AG10803 (cell line): ENCODE measurements around the gene TYW1.
"Not testable (repeated sequence)": the region's sequence is repeated elsewhere in the genome, so short reads cannot be mapped to it uniquely, and the experiment has no call there.

Experiments used
- DNase-seq: peaks from one replicate; pipeline ENCODE4 v3.0.0; 2010; ENCODE audit warnings: low read depth
- H3K4me3 ChIP-seq: 2 replicates; pipeline ENCODE4 v1.5.1; 2011; ENCODE audit warnings: mild to moderate bottlenecking, low read length, control low read depth
- TF ChIP-seq, protein P1 (sequence below): conservative IDR thresholded peaks from 2 replicates; pipeline ENCODE4 v1.5.1; 2011; ENCODE audit warnings: mild to moderate bottlenecking, low read length, control low read depth, inconsistent platforms

TYW1 gene

GRCh38 chr7:67192123-67192702 lies 195.6 kb downstream of the TYW1 start:
- DNase-seq: peak; percentile 16
- not testable (repeated sequence) for H3K4me3 ChIP-seq

- DNase-seq: peak; percentile 69
- H3K4me3 ChIP-seq: not testable (repeated sequence)
Observed at GRCh38 chr7:67192889-67193613, 196.4 kb downstream of the TYW1 start.

- not testable (repeated sequence) for DNase-seq, H3K4me3 ChIP-seq
Observed at GRCh38 chr7:67196176-67196575, 199.5 kb downstream of the TYW1 start.

DNA sequence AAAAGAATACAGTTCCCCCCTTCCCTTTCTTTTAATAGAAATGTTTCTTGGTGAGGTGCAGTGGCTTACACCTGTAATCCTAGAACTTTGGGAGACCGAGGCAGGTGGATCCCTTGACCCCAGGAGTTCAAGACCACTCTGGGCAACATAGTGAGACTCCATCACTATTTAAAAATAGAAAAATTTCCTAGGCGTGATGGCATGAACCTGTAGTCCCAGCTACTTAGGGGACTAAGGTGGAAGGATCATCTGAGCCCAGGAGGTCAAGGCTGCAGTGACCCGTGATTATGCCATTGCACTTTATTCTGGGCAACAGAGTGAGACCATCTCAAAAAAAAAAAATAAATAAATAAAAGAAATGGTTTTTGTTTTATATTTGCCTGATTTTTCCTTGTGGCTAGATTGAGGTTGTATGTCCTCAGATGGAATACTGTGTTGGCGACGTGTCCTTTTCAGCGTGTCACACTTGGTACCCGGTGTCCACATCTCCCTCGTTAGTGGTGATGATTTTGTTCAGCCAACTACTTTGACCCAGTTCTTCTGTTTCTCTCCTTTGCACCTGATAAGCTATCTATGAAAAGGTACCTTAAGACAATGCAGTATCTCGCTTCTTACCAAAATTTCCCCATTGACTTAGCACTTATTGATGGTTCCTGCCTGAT lies 202.4 kb downstream of the TYW1 start:
- DNase-seq, H3K4me3 ChIP-seq: not testable (repeated sequence)

DNA sequence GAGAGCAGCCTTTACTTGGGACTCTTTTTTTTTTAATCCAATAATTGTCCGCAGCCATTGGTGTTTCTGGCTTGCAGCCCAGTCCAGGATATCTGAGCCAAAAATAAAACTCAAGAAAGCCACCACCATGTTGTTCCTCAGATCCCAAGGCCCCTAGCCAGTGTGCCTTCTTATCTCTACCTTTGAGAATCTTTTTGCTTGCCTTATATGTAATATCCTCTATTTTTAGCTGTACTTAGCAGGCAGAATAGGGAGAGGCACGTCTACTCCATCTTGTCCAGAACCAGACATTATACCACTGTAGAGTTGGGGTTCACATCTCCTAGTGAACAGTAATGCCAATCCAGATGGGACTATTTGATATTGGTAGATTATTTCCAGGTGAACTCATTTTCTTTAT lies 209.1 kb downstream of the TYW1 start:
- not testable (repeated sequence) for DNase-seq, H3K4me3 ChIP-seq

DNA sequence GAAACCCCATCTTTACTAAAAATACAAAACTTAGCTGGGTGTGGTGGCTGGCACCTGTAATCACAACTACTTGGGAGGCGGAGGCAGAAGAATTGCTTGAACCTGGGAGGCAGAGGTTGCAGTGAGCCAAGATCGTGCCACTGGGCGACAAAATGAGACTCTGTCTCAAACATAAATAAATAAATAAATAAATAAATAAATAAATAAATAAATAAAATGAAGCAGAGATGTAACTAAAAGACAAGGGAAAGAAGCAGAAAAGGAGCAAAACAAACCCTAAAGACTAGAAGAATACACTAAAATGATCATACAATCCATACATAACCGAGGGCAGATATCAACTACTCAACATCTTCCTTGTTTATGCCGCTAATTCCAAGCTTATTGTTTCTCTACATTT lies 209.8 kb downstream of the TYW1 start:
- TF ChIP-seq, protein P1, sequence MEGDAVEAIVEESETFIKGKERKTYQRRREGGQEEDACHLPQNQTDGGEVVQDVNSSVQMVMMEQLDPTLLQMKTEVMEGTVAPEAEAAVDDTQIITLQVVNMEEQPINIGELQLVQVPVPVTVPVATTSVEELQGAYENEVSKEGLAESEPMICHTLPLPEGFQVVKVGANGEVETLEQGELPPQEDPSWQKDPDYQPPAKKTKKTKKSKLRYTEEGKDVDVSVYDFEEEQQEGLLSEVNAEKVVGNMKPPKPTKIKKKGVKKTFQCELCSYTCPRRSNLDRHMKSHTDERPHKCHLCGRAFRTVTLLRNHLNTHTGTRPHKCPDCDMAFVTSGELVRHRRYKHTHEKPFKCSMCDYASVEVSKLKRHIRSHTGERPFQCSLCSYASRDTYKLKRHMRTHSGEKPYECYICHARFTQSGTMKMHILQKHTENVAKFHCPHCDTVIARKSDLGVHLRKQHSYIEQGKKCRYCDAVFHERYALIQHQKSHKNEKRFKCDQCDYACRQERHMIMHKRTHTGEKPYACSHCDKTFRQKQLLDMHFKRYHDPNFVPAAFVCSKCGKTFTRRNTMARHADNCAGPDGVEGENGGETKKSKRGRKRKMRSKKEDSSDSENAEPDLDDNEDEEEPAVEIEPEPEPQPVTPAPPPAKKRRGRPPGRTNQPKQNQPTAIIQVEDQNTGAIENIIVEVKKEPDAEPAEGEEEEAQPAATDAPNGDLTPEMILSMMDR: no peak
- no peak for DNase-seq
- no peak overlapping the region for H3K4me3 ChIP-seq

GRCh38 chr7:67208656-67209055 lies 212.0 kb downstream of the TYW1 start:
- not testable (repeated sequence) for DNase-seq, H3K4me3 ChIP-seq

DNA sequence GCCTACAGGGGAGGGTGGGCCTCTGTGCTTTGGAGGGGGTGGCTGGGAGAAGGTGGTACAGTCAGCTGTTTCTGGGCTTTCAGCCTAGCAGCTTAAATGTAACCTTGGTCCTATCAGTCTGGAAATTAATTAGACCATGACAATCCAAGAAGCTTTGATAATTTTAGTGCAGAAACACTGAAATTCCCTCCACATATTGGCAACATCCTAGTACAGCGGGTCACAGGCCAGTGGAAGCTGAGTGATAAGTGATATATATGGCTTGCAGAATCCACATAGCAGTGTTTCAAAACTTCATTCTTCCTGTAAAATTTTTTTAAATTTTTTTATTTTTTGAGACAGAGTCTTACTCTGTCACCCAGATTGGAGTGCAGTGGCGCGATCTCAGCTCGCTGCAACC lies 212.6 kb downstream of the TYW1 start:
- H3K4me3 ChIP-seq: no peak overlapping the region
- TF ChIP-seq, protein P1: no peak
- DNase-seq: no peak

DNA sequence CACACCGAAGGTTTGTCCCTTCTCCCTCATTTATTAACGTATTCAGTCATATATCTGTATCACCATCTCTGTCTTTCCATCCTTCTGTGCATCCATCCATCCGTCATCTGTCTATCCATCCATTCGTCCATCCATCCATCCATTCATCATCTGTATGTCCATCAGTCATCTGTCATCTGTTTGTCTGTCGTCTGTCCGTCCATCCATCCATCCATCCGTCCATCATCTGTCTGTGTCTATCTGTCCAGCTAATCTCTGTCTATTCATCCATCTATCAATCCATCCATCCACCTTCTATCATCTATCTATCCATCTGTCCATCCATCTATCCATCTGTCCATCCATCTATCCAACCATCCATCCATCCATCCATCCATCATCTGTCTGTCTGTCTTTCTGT lies 213.9 kb downstream of the TYW1 start:
- DNase-seq: no peak
- H3K4me3 ChIP-seq: no peak overlapping the region
- TF ChIP-seq, protein P1: no peak

DNA sequence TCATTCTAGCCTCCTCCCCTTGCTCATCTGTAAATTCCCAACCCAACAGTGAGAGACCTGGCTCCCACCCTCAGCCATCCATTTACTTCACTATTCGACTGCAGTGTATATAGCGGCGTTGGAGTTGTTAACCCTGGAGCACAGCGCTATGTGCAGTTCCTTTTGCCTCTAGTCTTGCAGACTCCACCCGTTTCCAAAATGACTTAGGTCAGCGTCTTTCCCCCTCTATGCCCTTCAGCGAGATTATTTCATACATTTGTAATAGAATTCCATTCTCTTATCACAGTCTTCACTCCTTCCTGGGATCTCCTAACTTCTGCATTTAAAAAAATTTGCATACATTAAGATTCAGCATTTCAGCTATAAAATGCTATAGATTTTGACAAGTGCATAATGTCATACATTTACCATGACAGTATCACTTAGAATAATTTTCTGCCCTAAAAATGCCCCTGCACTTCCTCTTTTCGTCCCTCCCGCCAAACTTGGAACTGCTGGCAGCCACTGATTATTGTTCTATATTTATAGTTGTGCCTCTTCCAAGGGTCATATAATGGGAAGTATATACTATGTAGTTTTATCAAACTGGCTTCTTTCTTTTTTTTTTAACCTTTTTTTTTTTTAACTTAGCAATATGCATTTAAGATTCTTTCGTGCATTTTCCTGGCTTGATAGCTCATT lies 215.2 kb downstream of the TYW1 start:
- not testable (repeated sequence) for H3K4me3 ChIP-seq, DNase-seq

- H3K4me3 ChIP-seq, DNase-seq: not testable (repeated sequence)
Observed at GRCh38 chr7:67213038-67213437, 216.4 kb downstream of the TYW1 start.

DNA sequence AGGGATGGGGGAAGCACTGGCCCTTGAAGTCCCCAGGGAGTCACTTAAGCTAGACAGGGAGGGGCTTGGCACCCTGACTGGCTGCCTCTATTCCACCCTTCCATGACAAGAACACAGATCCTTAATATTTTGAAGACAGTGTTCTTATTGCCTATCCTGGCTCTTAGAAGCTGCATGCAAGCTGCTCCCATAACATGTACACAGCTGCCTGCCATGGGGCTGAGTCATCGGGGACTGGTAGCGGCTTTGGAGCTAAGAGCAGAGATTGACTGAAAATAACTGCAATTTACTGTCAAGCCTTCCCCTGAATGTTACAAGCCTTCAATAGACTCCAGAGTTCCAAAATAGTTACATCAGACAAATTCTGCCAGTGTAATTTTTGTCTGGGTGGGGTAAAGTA lies 226.9 kb downstream of the TYW1 start:
- not testable (repeated sequence) for H3K4me3 ChIP-seq, DNase-seq

DNA sequence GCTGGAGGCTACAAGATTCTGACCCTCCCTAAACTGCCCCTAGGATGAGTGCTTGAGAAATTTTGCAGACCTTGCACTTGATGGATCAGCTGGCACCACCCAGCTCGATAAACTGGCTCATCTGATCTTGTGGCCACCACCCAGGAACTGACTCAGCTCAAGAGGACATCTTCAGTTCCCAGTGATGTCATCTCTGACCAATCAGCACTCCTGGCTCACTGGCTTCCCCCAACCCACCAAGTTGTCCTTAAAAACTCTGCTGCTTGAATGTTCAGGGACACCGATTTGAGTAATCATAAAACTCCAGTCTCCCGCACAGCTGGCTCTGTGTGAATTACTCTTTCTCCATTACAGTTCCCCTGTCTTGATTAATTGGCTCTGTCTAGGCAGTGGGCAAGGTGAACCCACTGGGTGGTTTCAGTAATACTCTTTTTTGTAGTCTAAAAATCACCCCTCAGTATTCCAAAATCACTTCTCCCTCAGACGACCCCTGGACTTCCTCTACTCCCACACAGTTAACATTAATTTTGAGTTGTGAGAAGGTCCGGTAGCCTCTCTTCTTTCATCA lies 229.8 kb downstream of the TYW1 start:
- DNase-seq: peak; percentile 45
- H3K4me3 ChIP-seq: not testable (repeated sequence)

GRCh38 chr7:67226967-67227366 lies 230.3 kb downstream of the TYW1 start:
- not testable (repeated sequence) for H3K4me3 ChIP-seq

DNA sequence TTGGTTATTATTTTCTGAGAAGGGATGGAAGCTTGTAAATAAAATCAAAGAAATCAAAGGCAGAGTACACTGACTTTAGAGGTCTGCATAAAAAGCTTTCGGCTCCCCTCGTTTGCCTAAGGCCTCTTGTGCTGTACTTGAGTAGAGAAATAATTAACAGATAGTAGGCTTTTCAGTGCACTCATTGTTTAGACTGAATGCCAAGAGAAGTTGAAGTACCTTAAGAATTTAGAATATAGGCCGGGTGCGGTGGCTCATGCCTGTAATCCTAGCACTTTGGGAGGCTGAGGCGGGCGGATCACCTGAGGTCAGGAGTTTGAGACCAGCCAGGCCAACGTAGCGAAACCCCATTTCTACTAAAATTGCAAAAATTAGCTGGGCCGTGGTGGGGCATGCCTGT lies 232.4 kb downstream of the TYW1 start:
- DNase-seq, H3K4me3 ChIP-seq: not testable (repeated sequence)

More at GRCh38 chr7:67226967-67227366, 230.3 kb downstream of the TYW1 start:
- not testable (repeated sequence) for DNase-seq

DNA sequence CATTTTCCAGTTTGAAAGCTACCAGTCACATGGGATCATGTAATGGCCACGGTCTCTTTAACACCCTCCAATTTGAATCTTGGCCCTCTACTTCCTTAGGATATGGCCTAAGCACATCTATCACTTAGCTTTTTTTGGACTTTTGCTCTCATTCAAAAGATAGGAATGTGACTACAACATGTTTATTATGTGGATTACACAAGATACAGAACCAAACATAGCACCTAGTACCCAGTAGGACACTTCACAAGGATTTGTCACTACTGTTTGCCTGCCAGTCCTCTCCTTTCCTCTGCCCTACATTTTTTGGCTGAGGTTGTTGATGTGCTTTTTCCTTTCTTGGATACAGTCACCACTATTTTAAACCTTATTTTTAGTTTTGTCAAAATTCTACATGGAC lies 233.4 kb downstream of the TYW1 start:
- not testable (repeated sequence) for H3K4me3 ChIP-seq
- DNase-seq: peak; percentile 33
